Superior temporal gyrus (tissue), 1 donor: ENCODE results near the gene GALNTL6.

Experiments
- DNase-seq: peaks from one replicate; pipeline ENCODE4 v3.0.0-alpha.2; 2016; ENCODE audit errors: extremely low spot score

GALNTL6 gene

DNA sequence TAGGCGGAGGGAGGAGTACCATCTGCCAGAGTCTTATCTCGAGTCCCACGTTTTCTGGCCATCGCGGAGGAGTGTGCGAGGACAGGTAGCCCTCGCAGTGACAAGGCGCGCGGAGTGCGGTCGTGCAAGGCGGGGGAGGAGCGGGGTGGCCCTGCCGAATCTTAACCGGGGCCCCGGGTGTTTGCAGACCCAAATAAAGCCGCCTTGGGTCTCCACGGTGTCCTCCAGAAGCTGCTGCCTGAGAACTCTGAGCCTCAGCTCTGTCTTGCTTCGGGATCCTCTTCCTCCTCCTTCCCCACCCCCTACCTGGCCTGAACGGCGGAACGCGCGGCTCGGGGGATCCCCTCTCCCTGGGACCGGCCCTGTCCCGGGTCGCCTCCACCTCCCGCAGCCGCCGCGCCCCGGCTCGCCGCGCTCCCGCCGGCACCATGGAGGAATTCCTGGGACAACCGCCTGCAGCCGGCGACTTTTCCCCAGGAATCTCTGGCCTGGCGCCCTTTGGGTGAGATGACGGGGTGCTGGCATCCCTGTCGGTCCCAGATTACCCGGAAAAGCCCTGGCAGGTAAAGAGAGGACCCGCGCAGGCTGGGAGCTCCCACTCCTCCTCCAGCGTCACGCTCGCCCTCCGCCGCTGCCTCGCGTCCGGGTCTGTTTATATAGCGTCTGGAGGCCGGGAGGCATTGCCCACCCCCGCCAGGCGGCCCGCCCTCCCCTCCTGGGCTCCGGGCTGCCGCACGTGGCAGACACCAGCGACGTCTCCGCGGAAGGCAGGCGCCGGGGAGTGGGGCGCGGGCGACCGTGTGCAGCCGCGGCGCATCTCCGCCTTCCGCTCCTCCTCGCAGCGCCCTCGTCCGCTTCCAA is at the start of gene GALNTL6:
Gene GALNTL6, plus strand, starts transcription at position 740 of the 861 bp plus-strand sequence.
- no peak for DNase-seq

DNA sequence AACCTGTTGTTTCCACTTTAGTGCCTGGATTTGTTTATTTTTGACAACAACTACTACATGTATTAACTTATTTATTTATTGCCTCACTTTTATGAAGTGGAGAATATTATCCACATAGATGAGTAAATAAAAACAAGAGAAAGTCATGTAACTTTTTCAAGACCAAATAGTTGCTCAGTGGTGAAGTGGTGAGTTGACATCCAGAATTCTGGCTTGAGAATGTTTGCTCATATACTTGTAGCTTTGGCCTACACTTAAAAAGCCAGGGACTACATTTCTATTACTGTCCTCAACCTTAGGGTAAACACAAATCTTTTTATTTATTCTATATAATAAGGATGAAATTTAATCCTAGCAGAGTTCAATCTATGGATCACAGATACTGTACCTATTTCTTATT is 47.7 kb upstream of the GALNTL6 start:
- no peak for DNase-seq

DNA sequence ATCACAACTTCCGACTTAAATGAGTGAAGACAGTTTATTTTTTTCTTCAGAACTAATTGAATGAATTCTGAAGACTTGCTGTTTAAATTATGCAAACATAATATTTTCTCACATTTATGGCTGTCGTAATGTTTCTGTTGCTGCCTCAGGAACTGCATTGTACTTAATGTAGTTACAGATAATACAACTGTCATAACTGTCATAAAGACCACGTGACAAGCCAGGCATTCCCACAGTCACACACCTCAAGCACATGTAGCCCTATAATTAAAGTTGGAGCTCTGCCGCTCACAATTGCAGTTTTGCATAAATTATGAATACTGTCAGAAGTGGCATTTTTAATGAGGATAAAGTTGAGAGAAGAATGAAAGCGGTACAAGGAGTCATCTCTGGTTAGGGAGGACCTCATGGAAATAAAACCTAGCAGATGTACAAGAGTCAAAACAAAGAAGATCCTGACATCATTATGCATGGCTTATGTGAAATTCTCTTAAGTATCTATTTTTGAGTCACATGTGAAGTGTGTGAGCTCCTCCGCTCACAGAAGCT is 38.5 kb upstream of the GALNTL6 start:
- DNase-seq = no peak

DNA sequence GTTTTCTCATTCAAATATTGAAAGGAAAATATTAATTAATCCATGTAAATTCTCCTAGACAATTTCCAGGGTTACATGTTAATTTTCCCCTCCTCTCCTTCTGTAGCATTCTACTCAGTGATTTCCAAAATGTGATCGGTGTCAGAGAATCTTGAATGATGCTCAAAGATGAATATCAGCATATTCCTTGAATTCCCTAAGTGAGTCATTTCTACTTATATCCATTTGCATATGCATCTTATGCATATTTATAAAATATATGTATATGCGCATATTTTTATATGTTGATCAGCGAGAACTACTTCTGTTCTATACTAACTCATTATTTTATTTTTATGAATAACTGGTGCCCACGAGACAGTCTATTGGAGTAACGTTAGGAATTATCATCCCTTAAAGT is 33.9 kb upstream of the GALNTL6 start:
- DNase-seq = no peak

DNA sequence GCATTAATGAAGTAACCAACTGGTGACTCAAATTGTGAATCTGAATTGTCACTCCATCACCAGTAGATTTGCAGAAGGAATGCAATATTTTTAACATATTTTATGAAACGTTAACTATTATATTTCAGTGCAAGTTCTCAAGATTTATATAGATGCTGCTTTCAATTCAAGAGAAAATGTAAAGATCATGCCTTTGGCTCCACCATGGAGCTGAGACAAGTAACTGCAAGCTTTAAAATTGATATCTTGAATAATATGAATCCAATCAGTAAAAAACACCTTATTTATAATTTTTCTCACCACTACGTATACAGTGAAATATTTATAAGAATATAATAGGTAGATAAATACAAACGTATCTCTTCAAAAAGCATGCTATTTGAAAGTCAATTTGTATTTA is 27.8 kb upstream of the GALNTL6 start:
- no peak for DNase-seq

DNA sequence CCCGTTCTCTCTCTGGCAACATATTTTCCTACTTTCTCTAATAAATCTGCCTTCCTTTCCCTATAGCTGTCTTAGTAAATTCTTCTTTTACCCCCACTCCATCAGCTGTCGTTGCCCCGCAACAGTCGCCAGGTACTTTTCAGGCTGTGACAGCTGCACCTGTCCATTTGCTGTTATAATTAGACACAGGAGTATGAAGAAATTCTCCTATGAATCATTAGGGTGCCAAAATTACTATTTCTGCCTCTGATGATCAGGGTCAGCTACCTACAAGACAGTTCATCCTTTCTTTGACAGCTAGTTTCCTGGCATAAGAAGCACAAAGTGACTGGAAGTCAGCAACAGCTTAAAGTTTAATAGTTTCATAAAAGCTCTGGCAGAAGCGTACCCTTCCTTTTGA is 19.5 kb upstream of the GALNTL6 start:
- DNase-seq = no peak

DNA sequence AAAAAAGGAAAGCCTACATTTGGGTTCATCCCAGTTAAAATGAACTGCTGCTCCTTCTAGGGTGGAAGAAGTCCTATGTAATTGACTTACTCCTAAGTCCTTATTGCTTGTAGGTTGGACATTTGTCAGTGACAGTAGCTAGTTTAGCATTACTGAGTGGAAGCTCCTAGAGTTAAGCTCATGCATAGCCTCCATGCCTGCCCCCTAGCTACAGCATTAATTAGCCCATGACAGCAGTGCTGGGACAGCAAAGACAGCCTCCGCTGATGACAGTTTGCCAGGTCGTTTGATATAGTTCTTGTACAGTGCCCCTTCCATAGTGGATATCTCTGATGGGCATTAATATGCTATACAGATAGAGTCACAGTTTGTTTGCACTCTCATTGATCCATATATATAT is 18.7 kb upstream of the GALNTL6 start:
- no peak for DNase-seq

DNA sequence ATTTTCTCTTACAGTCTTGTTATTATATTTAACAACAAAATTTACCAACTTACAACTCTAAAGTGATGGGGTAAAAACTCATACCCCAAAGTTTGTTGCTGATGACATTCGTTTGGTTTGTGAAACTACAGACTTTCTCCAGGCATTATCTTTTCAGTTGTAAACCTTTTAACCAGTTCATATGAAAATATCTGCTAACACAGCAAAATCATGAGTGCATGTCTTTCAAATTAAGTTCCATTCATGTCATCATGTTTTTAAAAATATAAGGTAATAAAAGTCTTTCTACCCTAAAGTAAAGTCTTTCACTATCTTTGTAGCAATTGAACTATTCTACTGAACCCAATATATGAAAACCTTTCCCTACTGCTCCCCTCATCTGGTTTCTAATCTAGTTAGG is 3.4 kb upstream of the GALNTL6 start:
- DNase-seq = no peak

DNA sequence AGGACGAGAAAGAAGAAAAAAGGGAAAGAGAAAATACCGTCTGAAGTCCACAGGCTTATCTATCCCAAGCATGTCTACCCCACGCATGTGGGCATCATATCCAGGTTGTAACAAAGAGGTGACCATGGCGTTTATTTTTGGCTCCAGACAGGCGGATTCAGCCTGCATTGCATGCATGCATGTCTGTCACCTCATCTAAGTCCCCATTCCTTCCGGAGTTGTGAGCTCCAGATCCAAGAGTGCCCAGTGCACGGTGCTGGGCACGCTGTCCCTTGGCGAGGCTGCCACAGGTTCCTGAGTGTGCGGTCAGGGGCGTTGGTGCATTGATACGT is 905 bp upstream of the GALNTL6 start:
- DNase-seq = peak; percentile 34

DNA sequence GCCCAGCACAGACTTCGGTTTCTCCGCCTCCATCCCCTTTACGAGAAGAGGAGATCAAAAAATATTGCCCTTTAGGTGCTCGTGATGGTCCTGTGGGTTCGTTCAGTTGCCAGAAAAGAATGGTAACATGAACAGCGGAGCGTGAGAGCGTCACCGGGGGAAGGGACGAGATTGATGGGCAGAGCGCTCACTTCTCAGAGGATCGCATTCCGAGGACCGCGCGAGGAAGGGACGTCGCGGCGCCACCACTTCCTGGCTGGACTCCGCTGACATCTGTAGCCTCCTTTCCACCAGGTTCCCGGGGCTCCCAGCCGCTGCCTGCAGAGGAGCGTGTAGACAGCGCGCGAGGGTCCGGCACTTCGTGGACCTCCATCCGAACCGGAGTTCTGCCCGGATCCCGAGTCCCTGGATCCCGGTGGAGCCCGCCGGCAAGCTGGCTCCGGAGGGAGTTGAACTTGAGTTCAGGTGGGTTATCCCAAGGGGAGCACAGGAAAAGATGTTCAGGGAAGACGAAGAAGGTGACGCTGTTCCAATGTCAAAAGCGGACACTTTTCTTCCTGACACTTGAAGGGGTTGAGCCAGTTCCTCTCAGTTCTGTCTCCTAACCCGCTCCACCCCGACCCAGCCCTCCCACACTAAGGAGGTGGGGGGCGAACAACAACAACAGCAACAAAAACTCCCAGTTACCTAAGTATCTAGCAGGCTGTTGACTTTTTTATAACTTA is 484 bp downstream of the GALNTL6 start:
- peak; percentile 35 for DNase-seq

DNA sequence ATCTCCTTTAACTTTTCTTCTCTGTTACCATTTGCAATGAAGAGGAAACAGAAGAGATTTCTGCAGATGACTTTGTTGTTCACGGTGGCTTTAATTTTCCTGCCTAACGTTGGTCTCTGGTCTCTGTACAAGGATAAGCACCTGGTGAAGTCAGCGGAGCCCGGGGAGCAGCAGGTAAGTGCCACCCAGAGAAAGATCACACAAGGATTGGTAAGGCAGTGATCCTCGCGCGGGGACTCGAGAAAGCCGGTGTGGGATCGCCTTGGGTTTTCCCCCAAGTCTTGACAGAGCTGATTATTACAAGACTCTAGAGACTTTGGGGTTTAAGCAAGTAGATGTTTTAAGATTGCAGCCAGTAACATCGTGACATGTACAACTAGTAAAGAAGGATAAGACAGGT is 1.3 kb downstream of the GALNTL6 start:
- DNase-seq = no peak

DNA sequence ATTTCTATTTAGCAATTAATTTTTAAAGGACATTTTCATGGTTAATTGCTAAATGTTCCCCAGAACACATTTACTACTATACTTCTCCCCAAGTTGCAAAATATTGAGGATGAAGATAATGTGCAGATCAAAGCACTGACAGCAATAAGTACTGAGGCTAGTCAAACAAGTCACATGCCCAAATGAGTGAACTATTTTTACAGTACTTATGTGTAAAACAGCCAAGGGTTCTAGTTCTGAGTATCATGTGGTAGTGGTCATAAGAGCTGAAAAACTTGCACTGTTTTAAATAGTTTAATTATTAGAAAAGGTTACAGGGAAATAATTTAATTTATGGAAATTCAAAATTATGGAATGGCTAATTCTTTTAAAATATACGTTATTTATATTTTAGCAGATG is 3.8 kb downstream of the GALNTL6 start:
- DNase-seq = no peak

DNA sequence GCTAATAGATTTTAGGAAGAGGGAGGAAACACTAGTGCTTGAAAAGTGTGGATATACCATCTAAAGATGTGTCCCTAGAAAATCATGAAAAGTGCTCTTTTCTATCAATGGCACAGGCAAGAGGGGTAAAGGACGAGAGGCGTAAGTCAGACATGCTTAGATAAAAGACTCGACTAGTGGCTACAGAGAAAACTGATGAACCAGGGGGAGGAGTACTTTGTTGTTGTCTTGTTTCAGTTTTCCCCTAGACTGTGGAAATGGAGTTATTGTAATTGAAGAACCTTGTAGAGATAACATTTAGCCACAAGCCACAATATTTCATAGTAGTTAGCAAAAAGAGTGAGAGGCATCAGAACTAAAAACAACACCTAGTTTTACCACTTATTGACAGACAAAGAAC is 21.4 kb downstream of the GALNTL6 start:
- no peak for DNase-seq

DNA sequence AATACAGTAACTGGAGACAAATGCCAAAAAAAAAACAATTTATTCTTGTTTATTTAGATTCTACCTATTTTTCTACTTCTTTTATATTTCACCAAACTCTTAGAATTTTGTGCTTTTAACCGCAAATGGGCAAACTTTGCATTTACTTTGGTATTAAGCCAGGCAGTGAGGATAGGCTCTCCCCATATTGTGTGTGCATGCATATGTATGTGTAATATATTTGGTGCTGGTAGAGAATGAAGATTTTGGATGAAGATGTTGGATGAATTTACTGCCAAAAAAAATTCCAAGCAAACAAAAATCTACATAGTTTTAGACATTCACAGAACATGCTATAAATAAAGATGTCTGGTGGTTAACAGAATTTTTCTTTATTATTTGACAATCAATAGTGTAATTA is 30.3 kb downstream of the GALNTL6 start:
- DNase-seq = no peak

DNA sequence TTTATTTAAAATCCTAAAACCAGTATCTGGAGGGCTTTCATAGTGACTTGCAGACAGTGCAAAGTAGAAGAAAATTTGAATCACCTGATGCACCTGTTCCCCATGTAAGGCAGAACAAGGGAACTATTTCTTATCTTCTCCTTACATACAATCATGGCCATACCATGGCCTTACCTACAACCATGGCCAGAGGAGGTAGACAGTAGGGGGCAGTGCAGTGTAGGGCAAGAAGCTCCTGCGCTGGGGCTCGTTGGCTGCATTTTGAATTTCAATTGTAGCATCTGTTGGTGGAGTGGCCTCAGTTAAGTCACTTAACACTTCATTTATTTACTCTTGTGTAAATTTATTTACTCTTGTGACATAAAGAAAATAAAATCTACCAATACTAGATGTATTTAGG is 33.0 kb downstream of the GALNTL6 start:
- DNase-seq = no peak

DNA sequence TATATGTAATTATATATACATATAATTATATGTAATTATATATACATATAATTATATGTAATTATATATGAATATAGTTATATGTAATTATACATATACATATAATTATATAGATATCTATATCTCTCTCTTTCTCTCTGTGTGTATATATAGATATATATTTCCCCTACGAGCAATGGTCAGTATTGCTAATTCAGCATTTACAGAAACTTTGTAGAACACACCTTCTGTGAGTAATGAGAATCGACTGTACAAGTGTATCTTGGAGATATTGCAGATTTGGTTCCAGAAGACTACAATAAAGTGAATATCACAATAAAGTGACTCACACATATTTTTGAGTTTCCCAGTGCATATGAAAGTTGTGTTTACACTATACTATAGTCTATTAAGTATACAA is 33.7 kb downstream of the GALNTL6 start:
- DNase-seq = no peak

DNA sequence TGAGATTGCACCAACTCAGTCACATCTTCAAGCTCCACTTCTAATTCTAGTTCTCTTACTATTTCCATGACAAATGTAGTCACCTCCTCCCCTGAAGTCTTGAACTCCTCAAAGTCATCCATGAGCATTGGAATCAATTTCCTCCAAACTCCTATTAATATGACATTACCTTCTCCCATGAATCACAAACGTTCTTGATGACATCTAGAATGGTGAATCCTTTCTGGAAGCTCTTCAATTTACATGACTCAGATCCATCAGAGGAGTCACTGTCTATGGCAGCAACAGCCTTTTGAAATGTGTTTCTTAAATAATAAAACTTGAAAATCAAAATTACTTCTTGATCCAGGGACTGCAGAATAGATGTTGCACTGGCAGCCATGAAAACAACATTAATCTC is 34.5 kb downstream of the GALNTL6 start:
- no peak for DNase-seq

DNA sequence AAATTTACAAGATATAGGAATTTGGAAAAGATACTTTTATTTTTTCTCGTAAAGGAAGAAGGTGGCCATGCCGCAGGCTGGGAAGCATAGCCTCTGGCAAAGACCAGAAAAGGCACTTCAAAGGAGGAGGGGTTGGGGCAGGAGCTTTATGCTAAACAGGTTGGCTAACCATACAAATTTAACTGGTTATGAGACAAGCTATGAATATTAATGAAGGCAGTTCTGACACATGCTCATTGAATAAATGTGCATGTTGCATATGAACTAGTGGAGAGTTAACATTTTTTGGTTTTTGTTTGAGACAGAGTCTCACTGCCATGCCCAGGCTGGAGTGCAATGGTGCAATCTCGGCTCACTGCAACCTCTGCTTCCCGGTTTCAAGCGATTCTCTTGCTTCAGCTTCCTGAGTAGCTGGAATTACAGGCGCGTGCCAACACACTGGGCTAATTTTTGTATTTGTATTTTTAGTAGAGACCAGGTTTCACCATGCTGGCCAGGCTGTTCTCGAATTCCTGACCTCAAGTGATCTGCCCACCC is 36.5 kb downstream of the GALNTL6 start:
- no peak for DNase-seq

DNA sequence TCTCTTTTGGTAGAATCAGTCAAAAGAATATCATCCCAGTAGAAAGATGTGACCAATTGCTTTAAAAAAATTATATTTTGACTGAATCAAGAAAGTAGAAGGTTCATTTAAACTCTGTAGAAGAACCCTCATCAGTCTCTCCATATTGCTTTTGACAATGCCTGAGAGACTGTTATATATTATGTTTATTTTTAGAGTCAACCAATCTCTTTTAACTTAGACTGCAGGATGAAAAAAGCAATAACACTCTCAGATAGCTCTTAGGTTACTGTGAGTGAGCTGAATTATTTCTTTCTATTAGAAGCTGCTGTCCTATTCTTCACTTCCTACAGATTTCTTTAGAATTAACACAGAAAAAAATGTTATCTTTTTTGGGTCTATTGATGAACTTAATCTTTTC is 38.1 kb downstream of the GALNTL6 start:
- no peak for DNase-seq

DNA sequence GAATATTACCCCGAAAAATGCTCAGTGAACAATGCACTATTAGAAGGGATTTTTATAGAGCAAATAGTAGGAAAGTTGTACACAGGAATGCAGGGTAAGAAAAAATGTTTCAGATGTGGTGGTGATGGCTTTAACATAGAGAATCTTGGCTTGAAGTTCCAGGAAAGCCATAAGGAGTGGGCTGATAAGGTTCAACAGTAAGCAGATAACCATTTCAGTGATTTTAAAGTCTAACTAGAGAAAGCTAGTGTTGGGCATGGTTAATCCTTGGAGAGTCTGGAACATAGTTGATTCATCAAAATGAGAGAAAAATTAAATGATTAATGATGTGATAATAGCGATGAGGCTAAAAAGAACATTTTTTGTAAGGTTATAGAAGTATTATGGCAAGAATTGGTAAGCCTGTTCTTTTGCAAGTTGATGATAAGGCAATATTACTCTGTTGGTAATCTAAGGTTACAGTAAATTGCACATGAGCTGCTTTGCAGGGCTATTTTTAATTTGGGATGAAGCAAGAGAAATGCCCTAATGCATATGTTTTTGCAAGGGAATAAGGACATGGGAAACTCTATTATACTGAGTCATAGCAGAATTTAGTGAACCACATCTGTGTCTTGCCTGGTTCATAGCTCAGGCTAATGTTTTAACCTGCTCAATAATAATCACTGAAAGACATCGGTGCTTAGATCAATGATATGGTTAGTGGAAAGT is 44.3 kb downstream of the GALNTL6 start:
- no peak for DNase-seq

DNA sequence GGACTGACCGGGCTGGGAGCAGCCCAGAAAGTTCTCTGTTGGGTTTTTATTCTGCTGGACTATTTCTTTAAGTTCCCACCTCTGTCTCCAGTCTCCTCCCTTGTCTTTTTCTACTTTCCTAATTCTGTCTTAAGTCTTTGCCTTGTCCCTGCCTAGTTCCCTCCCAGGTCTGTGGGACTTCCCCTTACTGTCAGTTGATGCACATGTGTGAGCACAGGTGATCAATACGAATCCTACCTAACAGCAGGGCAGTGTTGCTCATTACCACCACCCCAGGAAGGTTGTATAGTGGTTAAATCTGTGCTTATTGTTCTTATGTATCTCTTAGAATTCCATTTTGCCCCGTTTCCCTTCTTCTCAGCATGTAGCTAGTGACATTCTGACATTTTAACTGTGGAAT is 62.1 kb downstream of the GALNTL6 start:
- DNase-seq = no peak

DNA sequence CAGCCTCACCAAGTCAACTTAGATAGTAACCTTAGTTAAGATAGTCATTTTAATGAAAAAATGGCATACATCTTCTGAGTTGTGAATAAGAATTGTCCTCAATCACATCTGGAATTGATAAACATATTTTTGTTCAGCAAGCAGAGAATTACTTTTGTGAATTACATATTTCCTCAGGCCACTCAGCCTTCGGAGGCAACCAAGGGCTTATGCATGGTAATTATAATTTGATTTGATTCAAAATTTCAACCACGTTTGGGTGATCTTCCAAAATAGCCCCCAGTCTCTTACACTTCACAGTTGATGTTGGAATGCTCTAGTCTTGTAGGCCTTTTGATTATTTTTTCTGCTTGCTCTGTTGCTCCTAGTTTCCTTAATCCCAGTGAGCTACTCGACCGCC is 63.4 kb downstream of the GALNTL6 start:
- DNase-seq = no peak
